ENCODE data around the gene SERTM2.

GRCh38 chrX:111511477-111511876, at the start of gene SERTM2:
- TF ChIP-seq CTCF (IDR thresholded peaks at IDR 0.05) (no peak), POLR2A (IDR thresholded peaks at IDR 0.05) (no peak)

Measured in Peyer's patch (tissue), 4 donors.